Stimulated activated naive CD8-positive, alpha-beta T cell treated with anti-CD3 and anti-CD28 coated beads, Interleukin-15, Interleukin-2, amounts not matched to agents 100 ng/mL and 50 ng/mL, for 24 hours (primary cell): ENCODE measurements around the gene SSX2IP.

Source experiments
- H3K27ac Mint-ChIP-seq: one replicate; pipeline ENCODE4 v1.8.0; 2021; ENCODE audit warnings: mild to moderate bottlenecking, mixed read lengths
- H3K27me3 Mint-ChIP-seq: one replicate; pipeline ENCODE4 v1.8.0; 2021; ENCODE audit warnings: mixed read lengths
- H3K36me3 Mint-ChIP-seq: one replicate; pipeline ENCODE4 v1.8.0; 2021; ENCODE audit warnings: low read depth, mixed read lengths
- H3K4me1 Mint-ChIP-seq: one replicate; pipeline ENCODE4 v1.8.0; 2021; ENCODE audit warnings: low read depth, mixed read lengths
- H3K4me3 Mint-ChIP-seq: one replicate; pipeline ENCODE4 v1.8.0; 2021; ENCODE audit warnings: mild to moderate bottlenecking, mixed read lengths
- H3K9me3 Mint-ChIP-seq: one replicate; pipeline ENCODE4 v1.8.0; 2021; ENCODE audit warnings: mixed read lengths

Gene SSX2IP

GRCh38 chr1:84632137-84632536, 58.1 kb downstream of the SSX2IP start:
- Mint-ChIP-seq H3K4me1 (peaks cover 8% of the 10 kb centered on the region), H3K27ac (no peak overlapping the region), H3K36me3 (no peaks in the 10 kb centered on the region), H3K27me3 (peaks cover 9% of the 10 kb centered on the region), H3K9me3 (no peaks in the 10 kb centered on the region), H3K4me3 (no peak overlapping the region)

GRCh38 chr1:84624876-84625275, 65.4 kb downstream of the SSX2IP start:
- H3K9me3 Mint-ChIP-seq = no peaks in the 10 kb centered on the region
- no peak overlapping the region for H3K4me3 Mint-ChIP-seq
- H3K27me3 Mint-ChIP-seq = peaks cover 7% of the 10 kb centered on the region
- no peak overlapping the region for H3K27ac Mint-ChIP-seq
- H3K4me1 Mint-ChIP-seq = peaks cover 20% of the 10 kb centered on the region
- no peaks in the 10 kb centered on the region for H3K36me3 Mint-ChIP-seq

DNA sequence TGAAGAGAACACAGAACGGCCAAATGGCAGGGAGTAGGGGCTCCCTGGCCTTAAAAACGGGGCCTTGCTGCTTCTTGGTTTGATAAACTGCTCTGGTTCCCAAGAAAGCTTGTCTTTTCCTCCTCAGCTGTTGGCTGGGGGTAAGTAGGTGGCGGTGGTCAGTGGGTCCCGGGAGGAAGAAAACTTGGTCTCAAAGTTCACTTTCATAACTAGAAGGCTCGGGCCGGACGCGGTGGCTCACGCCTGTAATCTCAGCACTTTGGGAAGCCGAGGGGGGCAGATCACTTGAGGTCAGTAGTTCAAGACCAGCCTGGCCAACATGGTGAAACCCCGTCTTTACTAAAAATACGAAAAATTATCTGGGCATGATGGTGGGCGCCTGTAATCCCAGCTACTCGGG, 68.7 kb downstream of the SSX2IP start:
- H3K27ac Mint-ChIP-seq = no peak overlapping the region
- peaks cover 3% of the 10 kb centered on the region for H3K27me3 Mint-ChIP-seq
- peaks cover 28% of the 10 kb centered on the region for H3K4me1 Mint-ChIP-seq
- H3K9me3 Mint-ChIP-seq = no peaks in the 10 kb centered on the region
- no peaks in the 10 kb centered on the region for H3K36me3 Mint-ChIP-seq
- no peak overlapping the region for H3K4me3 Mint-ChIP-seq

DNA sequence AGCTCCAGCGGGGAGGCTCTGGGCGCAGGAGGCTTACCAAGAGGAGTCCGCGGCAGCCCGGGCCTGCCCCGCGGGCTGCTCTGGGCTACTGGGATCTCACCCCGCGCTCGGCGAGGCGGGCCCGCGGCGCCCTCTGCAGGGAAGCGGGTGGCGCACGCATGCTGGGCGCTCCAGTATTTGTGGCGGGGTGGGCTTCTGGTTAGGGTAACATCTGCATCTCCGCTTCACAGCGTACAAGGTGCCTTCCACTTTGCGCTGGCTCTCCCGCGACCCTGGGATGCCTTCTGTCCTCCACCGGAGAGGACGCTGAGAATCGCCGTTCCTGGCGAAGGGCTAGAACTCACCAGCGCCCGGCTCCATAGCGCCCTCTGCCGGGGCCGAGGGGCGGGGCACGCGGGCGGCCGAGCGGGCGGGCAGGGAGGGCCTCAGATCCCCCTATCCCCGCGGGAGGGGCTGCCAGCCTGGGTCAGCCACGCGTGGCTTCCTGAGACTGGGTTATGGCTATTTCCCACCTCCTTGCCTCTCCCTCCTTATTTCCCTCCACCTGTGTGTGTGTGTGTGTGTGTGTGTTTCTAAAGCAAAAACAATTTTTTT, 69.4 kb downstream of the SSX2IP start:
- Mint-ChIP-seq H3K9me3 (no peaks in the 10 kb centered on the region), H3K36me3 (no peaks in the 10 kb centered on the region), H3K27ac (peak overlapping the region; percentile 90), H3K4me1 (peaks cover 28% of the 10 kb centered on the region), H3K27me3 (no peaks in the 10 kb centered on the region), H3K4me3 (peak overlapping the region; percentile 89)

- H3K4me1 Mint-ChIP-seq = peaks cover 28% of the 10 kb centered on the region
- peaks cover 4% of the 10 kb centered on the region for H3K9me3 Mint-ChIP-seq
- H3K27ac Mint-ChIP-seq = peak overlapping the region; percentile 91
- no peaks in the 10 kb centered on the region for H3K36me3 Mint-ChIP-seq
- H3K4me3 Mint-ChIP-seq = peak overlapping the region; percentile 71
- no peaks in the 10 kb centered on the region for H3K27me3 Mint-ChIP-seq
These were observed 70.7 kb downstream of the SSX2IP start for GRCh38 chr1:84619383-84620102.

DNA sequence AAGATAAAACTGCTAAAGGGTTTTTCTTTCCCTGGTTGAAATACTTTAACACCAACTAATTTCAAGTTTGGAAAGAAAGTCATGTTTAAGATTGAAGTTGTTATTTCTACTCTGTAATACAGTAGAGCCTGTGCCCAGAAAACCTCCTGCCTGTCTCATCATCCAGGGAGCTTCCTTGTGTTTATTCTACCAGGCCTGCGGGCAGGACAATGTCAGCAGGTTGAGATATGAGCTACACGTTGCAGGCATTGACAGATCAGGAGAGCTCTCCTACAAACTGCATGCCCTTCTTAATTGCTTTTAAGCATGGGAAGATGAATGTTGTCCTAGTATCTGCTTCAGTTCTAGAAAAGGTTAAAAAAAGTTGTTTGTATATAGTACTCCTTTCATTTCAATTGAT, 72.9 kb downstream of the SSX2IP start:
- no peak overlapping the region for H3K4me3 Mint-ChIP-seq
- peaks cover 31% of the 10 kb centered on the region for H3K4me1 Mint-ChIP-seq
- no peak overlapping the region for H3K27ac Mint-ChIP-seq
- no peaks in the 10 kb centered on the region for H3K27me3 Mint-ChIP-seq
- H3K9me3 Mint-ChIP-seq = peaks cover 19% of the 10 kb centered on the region
- peaks cover 7% of the 10 kb centered on the region for H3K36me3 Mint-ChIP-seq

DNA sequence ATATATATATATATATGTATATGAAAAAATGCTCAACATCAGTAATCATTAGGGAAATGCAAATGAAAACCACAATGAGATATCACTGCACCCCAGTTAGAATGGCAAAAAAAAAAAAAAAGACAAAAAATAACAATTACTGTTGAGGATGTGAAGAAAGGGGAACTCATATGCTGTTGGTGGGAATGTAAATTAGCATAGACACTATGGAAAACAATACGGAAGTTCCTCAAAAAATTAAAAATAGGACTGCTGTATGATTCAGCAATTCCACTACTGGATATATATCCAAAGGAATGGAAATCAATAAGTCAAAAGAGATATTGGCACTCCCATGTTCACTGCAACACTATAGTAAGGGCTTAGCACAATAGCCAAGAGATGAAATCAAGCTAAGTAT, 74.5 kb downstream of the SSX2IP start:
- Mint-ChIP-seq H3K36me3 (peaks cover 7% of the 10 kb centered on the region), H3K27ac (no peak overlapping the region), H3K27me3 (no peaks in the 10 kb centered on the region), H3K4me3 (no peak overlapping the region), H3K4me1 (peaks cover 33% of the 10 kb centered on the region), H3K9me3 (peaks cover 20% of the 10 kb centered on the region)

GRCh38 chr1:84613887-84614286, 76.4 kb downstream of the SSX2IP start:
- Mint-ChIP-seq H3K27me3 (no peaks in the 10 kb centered on the region), H3K36me3 (peaks cover 7% of the 10 kb centered on the region), H3K4me1 (peaks cover 16% of the 10 kb centered on the region), H3K4me3 (no peak overlapping the region), H3K9me3 (peaks cover 24% of the 10 kb centered on the region), H3K27ac (no peak overlapping the region)

DNA sequence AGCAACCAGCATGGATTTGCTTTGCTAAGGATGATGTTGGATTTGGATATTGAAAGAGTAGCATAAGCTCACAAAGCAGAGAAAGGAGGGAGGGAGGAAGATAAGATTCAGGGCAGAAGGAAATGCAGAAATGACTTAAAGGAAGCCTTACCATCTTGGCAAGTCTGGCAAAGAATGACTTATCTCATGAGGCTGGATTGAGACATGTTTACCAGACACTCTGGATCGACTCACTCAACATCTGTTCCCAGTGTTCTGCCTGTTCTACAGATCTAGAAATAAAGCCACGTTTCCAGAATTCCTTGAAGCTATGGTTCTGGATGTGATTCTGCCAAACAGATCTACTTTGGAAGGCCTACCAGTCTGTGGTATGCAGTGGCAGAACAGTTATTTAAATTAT, 77.2 kb downstream of the SSX2IP start:
- Mint-ChIP-seq H3K9me3 (peaks cover 24% of the 10 kb centered on the region), H3K27me3 (no peaks in the 10 kb centered on the region), H3K27ac (no peak overlapping the region), H3K4me1 (peaks cover 16% of the 10 kb centered on the region), H3K36me3 (peaks cover 7% of the 10 kb centered on the region), H3K4me3 (no peak overlapping the region)

DNA sequence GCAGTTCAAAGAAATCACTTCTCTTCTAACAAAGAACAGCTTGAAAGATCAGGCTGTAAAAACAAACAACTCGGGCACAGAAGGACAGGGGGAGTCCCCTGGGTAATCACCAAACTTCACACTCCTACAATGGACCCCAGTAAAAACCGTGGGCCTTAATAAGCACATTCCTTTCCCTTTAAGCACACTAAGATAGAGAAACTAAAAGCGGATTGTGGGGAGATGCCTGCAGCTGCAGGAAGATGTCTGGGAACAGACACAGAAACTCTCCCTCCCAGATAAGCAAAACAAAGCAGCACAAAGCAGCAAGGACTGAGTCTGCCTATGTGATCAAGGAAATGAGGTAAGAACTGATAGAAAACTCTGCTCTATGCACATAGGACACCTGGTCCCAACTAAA, 78.5 kb downstream of the SSX2IP start:
- Mint-ChIP-seq H3K36me3 (peaks cover 7% of the 10 kb centered on the region), H3K9me3 (peaks cover 24% of the 10 kb centered on the region), H3K4me3 (no peak overlapping the region), H3K4me1 (peaks cover 16% of the 10 kb centered on the region), H3K27me3 (no peaks in the 10 kb centered on the region), H3K27ac (peak overlapping the region; percentile 63)

GRCh38 chr1:84611091-84611490, 79.2 kb downstream of the SSX2IP start:
- Mint-ChIP-seq H3K4me1 (peaks cover 16% of the 10 kb centered on the region), H3K36me3 (peaks cover 12% of the 10 kb centered on the region), H3K4me3 (no peak overlapping the region), H3K27me3 (no peaks in the 10 kb centered on the region), H3K27ac (no peak overlapping the region), H3K9me3 (peaks cover 30% of the 10 kb centered on the region)

GRCh38 chr1:84606977-84607376, 83.3 kb downstream of the SSX2IP start:
- Mint-ChIP-seq H3K27ac (no peak overlapping the region), H3K27me3 (no peaks in the 10 kb centered on the region), H3K4me1 (peaks cover 8% of the 10 kb centered on the region), H3K9me3 (peaks cover 32% of the 10 kb centered on the region), H3K4me3 (no peak overlapping the region), H3K36me3 (peaks cover 18% of the 10 kb centered on the region)

DNA sequence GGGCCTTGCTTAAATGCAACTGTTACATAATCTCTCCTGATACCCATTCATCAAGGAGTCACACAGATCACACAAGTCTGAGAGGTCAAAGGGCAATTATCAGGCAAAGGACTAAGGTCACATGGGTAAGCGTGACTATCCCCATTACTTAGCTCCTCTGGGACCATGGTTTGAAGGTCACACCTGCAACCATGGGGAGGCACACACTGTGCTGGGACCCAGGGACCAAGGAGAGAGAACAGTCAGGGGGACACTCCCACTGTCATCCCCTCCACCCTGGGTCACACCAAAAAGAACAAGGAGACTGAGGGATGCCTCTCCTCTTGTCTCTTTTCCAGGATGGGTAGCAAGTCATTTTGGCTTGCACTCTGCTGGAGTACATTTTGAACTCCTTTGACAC, 85.1 kb downstream of the SSX2IP start:
- peaks cover 7% of the 10 kb centered on the region for H3K4me1 Mint-ChIP-seq
- H3K9me3 Mint-ChIP-seq = peaks cover 27% of the 10 kb centered on the region
- H3K36me3 Mint-ChIP-seq = peaks cover 18% of the 10 kb centered on the region
- H3K27me3 Mint-ChIP-seq = no peaks in the 10 kb centered on the region
- H3K4me3 Mint-ChIP-seq = no peak overlapping the region
- H3K27ac Mint-ChIP-seq = no peak overlapping the region

- H3K36me3 Mint-ChIP-seq = peaks cover 18% of the 10 kb centered on the region
- H3K27me3 Mint-ChIP-seq = no peaks in the 10 kb centered on the region
- H3K4me1 Mint-ChIP-seq = peaks cover 16% of the 10 kb centered on the region
- H3K9me3 Mint-ChIP-seq = peaks cover 27% of the 10 kb centered on the region
- H3K4me3 Mint-ChIP-seq = no peak overlapping the region
- no peak overlapping the region for H3K27ac Mint-ChIP-seq
These were observed 86.1 kb downstream of the SSX2IP start for GRCh38 chr1:84603941-84604830.

GRCh38 chr1:84603223-84603622, 87.0 kb downstream of the SSX2IP start:
- peaks cover 18% of the 10 kb centered on the region for H3K36me3 Mint-ChIP-seq
- no peaks in the 10 kb centered on the region for H3K27me3 Mint-ChIP-seq
- H3K27ac Mint-ChIP-seq = no peak overlapping the region
- H3K4me3 Mint-ChIP-seq = no peak overlapping the region
- H3K4me1 Mint-ChIP-seq = peaks cover 26% of the 10 kb centered on the region
- H3K9me3 Mint-ChIP-seq = peaks cover 27% of the 10 kb centered on the region
